ENCODE results near the gene HACE1.
"Not testable (repeated sequence)": the region's sequence is repeated elsewhere in the genome, so short reads cannot be mapped to it uniquely, and the experiment has no call there.

The HACE1 gene

DNA sequence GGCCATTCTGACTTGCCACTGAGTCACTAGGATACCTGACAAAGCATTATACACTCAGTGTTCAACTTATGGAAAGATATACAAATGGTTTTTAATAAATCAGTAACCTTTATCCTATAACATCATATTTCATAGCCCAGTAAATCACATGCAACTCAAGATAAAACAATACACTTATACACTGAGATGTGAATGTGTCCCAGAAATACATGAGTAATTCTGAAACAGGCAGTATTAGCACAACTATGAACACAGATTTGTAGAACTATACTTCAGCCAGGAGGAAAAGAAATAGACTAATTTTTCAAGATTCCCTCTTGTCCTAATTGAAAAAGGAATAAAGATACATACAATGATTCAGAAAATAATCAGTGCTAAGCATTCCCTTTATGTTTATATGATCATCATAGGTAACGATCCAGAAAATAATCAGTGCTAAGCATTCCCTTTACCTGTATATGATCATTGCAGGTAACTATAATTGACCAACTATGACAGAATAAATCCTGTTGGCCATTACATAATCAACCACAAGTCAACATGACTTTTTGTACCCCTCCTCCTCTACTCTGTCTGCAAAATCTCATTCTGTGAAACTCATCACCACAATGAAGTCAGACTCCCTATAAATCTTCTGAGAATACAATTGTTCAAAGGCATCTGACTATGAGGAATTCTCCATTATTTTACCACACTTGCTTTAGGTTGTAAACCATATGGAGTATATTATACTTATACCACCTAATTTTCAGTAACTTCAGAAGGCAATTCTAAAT, 30.3 kb downstream of the HACE1 start:
- DNase-seq (ENCODE audit: low read depth in 2 of 2): no peak

DNA sequence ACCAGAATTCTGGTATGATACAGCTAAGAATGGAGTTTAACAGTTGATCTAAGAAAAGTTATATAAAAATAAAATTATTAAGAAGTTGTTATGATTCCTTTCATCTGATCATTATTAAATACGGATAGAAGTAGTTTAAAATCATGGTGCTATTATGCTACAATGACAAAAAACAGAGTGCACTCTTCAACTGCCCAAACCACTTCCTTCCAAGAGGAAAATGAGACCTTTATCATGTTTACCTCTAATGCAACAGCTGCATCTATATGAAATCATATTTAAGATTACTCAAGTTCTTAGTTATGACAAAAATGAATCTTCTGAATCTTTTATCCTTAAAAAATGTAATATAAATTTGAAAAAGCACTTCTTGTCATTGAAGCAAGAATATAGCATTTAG, 31.2 kb downstream of the HACE1 start:
- no peak for DNase-seq (ENCODE audit: low read depth in 2 of 2)

DNA sequence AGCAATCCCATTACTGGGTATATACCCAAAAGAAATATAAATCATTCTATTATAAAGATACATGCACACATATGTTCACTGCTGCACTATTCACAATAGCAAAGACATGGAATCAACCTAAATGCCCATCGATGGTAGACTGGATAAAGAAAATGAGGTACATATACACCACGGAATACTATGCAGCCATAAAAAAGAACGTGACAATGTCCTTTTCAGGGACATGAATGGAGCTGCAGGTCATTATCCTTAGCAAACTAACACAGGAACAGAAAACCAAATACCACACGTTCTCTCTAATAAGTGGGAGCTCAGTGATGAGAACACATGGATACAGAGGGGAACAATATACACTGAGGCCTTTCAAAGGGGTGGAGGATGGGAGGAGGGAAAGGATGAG, 38.9 kb downstream of the HACE1 start:
- DNase-seq (ENCODE audit: low read depth in 2 of 2): not testable (repeated sequence)

DNA sequence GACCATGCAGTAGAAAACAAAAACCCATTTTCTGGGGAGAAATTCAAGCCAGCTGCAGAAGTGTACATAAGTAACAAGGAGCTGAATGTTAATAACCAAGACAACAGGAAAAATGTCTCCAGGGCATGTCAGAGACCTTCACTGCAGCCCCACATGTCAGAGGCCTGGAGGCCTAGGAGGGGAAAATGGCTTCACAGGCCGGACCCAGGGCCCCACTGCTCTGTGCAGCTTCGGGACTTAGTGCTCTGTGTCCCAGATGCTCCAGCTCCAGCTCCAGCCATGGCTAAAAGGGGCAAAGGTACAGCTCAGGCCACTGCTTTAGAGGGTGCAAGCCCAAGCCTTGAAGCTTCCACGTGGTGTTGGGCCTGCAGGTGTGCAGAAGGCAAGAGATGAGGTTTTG, 43.6 kb downstream of the HACE1 start:
- DNase-seq (ENCODE audit: low read depth in 2 of 2): no peak

DNA sequence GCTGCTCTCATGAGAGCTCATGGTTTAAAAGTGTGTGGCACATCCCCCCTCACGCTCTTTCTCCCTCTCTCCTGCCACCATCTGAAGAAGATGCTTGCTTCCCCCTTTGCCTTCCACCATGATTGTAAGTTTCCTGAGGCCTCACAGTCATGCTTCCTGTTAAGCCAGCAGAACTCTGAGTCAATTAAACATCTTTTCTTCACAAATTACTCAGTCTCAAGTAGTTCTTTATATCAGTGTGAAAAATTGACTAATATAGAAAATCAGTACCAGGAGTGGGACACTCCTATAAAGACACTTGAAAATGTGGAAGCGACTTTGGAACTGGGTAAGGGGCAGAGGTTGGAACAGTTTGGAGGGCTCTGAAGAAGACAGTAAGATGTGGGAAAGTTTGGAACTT, 45.0 kb downstream of the HACE1 start:
- DNase-seq (ENCODE audit: low read depth in 2 of 2): no peak

DNA sequence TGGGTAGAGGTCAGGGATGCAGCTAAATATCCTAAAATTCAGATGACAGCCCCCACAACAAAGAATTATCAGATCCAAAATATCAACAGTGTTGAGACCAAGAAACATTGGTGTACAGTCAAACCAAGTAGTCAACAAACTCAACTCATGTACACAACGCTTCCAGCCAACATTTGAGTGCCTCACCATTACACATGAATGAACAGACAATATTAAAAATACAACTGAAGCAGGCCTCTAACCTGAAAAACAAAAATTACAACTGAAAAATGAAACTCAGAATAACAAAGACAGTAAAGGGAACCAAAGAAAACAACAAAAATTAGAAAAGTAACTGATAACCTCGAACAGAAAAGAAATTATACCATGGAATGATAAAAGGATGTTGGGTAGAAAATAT, 46.2 kb downstream of the HACE1 start:
- no peak for DNase-seq (ENCODE audit: low read depth in 2 of 2)

DNA sequence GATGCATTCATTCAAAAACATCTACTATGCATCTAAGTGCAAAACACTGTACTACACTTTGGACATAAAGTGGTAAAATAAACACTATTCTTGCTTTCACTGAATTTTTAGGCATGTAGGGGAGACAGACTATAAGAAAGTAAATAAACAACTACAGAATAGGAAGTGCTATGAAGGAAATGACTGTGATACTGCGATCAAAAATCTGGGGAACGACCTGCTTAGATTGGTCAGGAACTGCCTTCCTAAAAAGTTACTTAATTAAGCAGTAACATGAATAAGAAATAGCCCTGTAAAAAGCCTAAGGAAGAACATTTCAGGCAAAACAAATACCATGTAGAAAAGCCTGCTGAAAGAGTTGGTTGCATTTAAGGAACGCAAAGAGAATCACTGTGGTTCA, 50.6 kb downstream of the HACE1 start:
- DNase-seq (ENCODE audit: low read depth in 2 of 2): no peak

DNA sequence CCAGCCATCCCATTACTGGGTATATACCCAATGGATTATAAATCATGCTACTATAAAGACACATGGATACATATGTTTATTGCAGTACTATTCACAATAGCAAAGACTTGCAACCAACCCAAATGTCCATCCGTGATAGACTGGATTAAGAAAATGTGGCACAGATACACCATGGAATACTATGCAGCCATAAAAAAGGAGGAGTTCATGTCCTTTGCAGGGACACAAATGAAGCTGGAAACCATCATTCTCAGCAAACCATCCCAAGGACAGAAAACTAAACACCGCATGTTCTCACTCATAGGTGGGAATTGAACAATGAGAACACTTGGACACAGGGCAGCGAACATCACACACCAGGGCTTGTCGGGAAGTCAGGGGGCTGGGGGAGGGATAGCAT, 54.4 kb downstream of the HACE1 start:
- DNase-seq (ENCODE audit: low read depth in 2 of 2): not testable (repeated sequence)

DNA sequence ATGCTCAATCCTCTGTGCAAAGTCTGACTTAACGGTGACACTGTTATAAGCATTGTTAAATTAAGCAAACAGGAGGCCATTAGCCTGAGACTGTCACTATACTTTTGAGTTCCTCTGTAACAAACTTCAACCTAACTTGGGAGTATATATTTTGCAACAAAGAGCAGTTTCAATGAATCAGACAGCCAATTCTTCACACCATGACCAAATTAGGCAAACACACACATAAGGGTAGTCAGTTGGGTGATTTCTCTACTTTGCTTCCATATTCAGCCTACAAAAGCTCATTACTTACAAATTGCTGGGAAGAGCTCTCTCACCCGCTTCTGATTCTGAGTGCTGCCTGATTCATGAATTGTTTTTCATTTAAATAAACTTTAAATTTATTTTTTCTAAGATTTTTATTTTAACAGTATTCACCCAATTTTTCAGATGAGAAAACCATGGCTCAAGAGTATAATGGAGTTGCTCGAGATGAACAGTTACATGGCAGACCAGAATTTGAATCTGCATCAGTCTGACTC, 60.5 kb downstream of the HACE1 start:
- DNase-seq (ENCODE audit: low read depth in 2 of 2): no peak

DNA sequence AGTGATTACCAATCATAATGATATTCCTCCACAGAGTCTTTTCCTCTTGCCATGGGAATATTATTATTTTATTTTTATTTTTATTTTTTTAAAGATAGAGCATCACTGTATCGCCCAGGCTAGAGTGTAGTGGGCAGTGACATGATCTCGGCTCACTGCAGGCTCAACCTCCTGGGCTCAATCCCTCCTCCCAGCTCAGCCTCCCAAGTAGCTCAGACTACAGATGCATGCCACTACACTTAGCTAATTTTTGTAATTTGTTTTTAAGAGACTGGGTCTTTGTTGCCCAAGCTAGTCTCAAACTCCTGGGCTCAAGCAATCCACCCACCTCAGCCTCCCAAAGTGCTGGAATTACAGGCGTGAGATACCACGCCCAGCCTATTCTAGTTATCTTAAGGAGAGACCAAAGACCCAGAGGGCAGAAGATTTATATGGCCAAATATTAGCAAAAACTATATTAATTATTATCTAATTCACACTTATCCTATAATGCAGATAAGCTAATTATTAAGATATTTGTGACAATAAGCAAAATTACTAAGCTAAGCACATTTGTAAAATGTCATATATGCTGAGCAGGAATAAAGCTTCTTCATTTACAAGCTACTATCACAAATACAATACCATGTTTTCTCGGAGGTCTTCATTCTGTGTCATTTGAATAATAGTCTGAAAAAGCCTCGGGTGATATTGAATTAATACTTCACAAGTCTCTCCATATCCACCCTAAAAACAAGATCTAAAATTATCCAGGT, 63.5 kb downstream of the HACE1 start:
- DNase-seq (ENCODE audit: low read depth in 2 of 2): no peak

DNA sequence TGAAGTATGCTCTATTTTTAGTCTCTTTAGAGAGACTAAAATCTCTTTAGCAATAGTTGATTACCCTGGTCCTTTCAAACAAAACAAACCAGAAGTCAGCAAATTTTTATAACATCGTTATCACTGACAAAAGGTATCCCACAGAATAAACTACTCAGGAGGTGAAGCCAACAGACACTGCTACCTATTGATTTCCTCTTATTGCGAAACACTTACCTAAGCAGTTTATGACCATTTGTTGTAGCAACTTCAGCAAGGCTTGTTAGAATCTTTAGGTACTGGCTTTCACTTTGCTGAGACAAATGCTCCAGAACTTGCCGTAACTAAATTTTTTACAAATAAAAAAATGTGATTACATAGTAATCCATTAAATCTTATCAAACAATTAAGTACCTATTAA, 64.4 kb downstream of the HACE1 start:
- no peak for DNase-seq (ENCODE audit: low read depth in 2 of 2)

DNA sequence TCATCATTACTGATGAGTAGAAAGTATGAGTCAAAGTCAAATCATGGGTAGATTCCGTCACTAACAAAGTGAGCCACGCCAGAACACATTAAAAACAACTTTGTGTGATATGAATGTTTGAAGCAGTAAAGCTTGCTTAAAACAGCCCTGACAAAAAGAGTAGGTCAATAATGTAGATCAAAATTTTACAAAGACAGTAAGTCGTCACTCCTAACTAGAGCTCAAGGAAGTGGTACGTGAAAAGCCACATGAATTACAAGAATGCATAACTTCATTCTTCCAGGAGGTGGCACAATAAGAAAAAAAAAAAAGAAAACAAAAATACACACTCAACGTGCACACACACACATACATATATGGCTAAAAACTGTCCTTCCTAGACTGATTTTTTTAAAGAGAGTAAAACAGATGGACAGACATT, 69.9 kb downstream of the HACE1 start:
- no peak for DNase-seq (ENCODE audit: low read depth in 2 of 2)

DNA sequence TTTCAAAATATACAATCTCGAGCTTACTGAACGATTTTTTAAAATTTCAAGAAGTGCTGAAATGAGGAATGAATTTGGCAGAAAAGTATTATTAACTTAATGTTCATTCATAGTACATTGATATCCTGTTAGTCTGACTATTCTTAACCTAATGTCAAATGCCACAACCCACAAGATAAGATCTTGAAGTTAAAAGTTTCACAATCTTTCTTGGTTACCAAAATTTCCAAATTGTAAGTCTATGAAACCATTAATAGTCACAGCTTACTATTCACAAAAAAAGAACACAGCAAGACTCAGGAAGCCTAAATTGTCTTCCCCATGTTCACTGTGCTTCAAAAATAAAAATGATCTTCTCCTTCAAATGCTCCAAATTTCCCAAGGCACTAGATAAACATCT, 71.3 kb downstream of the HACE1 start:
- no peak for DNase-seq (ENCODE audit: low read depth in 2 of 2)

DNA sequence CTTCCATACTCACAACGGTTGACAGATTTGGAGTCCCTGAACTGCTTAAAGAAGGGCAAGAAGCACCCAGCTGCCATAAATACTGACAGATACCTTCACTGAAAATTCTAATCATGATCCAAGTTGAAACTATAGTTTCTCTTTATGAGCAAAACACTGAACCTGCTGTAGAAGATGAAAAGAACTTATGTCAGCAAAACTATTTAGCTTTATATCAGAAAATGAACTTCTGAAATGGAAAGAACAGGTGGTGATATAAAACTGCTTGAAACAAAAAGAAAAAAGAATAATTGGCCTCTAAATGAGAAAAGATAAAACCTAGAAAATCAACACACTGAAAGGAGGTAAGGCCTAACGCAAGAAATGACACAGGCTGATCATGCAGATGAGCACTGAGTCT, 72.4 kb downstream of the HACE1 start:
- no peak for DNase-seq (ENCODE audit: low read depth in 2 of 2)

DNA sequence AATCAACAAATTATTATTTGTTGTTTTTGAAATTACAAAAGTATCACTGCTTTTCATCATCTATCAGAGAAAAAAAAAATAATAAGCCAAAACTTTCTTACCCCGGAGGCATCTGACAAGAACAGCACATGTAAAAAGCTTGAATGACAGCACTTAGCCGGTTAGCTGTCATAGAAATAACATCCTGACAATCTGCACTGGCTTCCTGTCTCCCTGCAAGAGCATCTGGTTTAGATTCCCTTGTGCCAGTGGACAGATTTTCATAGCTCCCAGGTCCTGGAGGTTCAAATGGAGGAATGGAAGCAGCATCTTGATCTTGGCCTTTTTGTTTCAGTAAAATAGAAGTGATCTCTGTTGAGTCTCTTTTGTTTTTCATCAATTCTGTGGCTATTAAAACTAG, 74.8 kb downstream of the HACE1 start:
- DNase-seq (ENCODE audit: low read depth in 2 of 2): no peak

DNA sequence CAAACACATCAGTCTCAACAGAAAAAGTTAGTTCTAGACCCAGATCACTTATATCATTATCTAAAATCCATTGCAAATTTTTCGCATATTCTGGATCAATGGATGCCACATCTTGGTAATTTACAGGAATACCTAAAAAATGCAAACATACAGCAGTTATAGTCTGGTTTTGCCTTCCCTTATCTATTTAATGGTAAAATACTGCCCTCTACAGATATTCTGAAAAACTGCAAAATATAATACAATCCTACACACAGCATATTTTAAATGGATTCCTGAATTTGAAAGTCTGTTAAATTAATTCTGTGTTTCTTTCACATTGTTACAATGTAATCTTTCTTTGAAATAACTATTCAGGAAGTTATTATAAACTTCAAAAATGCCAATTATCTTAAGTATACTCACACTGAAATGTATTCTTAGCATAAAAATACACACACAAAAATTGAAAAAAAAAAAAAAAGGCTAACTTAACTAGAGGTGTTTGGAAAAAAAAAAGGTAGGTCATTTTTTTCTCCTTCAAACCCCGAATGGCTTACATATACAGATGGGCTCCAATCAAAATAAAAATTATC, 88.4 kb downstream of the HACE1 start:
- DNase-seq (ENCODE audit: low read depth in 2 of 2): no peak

DNA sequence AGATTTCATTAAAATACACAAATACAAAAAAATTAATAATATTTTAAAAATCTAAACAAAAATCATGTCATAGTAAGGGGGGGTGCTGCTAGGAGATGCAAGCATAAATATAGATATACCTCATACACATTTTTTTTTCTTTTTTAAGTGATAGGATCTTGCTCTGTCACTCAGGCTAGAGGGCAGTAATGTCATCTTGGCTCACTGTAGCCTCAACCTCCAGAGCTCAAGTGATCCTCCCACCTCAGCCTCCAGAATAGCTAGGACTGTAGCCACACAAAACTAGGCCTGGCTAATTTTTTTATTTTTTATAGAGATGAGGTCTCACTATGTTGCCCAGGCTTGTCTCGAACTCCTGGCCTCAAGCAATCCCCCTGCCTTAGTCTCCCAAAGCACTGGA, 90.8 kb downstream of the HACE1 start:
- DNase-seq (ENCODE audit: low read depth in 2 of 2): no peak

DNA sequence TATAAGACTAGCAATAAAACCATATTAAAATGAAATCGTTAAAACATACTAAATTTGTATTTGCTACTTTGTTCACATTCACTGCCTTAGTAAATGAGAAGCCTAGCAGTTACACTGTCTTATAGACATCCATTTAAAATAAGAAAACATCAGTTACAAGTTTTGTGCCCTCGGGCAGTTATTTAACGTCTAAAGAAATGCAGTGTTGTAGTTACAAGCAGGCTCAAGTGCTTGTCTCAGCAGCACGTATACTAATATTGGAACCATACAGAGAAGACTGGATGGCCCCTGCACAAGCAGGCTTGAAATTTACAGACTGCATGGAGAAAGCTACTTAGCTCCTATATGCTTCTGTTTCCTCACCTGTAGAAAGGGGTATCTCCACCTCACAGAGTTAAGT, 93.1 kb downstream of the HACE1 start:
- no peak for DNase-seq (ENCODE audit: low read depth in 2 of 2)

DNA sequence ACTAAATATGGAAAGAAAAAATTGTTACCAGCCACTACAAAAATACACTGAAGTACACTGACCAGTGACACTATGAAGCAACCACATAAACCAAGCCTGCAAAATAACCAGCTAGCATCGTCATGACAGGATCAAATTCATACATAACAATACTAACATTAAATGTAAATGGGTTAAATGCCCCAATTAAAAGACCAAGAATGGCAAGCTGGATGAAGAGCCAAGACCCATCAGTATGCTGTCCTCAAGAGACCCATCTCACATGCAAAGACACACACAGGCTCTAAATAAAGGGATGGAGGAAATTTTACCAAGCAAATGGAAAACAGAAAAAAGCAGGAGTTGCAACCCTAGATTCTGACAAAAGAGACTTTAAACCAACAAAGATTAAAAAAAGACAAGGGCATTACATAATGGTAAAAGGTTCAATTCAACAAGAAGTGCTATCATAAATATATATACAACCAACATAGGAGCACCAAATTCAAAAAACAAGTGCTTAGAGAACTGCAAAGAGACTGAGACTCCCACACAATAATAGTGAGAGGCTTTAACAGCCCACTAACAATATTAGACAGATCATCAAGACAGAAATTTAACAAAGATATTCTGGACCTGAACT, 104.8 kb downstream of the HACE1 start:
- DNase-seq (ENCODE audit: low read depth in 2 of 2): no peak

DNA sequence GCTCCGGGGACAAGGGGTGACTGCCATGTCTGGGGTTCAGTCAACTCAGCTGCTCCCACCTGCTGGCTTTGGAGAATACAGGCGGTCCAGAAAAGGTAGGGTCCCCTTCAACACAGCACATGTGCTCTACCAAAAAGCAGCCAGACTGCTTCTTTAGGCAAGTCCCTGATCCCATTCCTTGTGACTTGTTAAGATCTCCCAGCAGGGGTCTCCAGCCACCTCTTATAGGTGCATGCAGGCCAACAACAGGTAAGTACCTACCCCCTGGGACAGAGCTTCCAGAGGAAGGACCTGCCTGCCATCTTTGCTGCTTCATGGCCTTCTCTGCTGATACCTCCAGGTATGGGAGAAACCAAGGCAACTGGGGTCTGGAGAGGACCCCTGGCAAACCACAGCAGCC, 106.5 kb downstream of the HACE1 start:
- DNase-seq (ENCODE audit: low read depth in 2 of 2): no peak

DNA sequence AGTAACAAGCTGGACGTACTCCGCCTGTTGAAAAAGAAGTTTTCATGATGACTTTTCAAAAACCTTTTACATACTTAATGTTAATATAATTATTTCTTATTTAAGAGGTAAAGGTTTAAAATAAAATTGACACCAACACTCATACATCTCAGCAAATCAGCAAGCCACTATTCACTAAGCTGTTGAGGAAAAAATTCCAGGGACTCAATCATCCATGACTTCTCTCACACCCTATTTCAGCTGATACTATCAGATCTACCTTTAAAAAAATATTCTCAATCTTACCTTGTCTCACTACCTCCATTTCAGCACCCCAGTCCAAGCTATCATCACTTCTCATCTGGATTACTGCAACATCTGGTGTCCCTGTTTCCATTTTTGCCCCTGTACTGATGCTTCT, 109.3 kb downstream of the HACE1 start:
- no peak for DNase-seq (ENCODE audit: low read depth in 2 of 2)

DNA sequence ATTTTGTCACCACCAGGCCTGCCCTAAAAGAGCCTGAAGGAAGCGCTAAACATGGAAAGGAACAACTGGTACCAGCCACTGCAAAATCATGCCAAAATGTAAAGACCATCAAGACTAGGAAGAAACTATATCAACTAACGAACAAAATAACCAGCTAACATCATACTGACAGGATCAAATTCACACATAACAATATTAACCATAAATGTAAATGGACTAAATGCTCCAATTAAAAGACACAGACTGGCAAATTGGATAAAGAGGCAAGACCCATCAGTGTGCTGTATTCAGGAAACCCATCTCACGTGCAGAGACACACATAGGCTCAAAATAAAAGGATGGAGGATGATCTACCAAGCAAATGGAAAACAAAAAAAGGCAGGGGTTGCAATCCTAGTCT, 120.6 kb downstream of the HACE1 start:
- DNase-seq (ENCODE audit: low read depth in 2 of 2): not testable (repeated sequence)

Measured in stimulated activated CD4-positive, alpha-beta T cell treated with anti-CD3 and anti-CD28 coated beads, Interleukin-4, amount 100 ng/mL, for 48 hours (primary cell).